ENCODE measurements around the gene CTSV. TPM values are rescaled to one million over a fixed set of nuclear protein-coding genes. Genes with fewer than 3 reads are reported as not detected.
"Not testable (repeated sequence)": the region's sequence is repeated elsewhere in the genome, so short reads cannot be mapped to it uniquely, and the experiment has no call there.

The CTSV gene
- total RNA-seq, 1 donor from 2014 or later: 0.43 TPM

DNA sequence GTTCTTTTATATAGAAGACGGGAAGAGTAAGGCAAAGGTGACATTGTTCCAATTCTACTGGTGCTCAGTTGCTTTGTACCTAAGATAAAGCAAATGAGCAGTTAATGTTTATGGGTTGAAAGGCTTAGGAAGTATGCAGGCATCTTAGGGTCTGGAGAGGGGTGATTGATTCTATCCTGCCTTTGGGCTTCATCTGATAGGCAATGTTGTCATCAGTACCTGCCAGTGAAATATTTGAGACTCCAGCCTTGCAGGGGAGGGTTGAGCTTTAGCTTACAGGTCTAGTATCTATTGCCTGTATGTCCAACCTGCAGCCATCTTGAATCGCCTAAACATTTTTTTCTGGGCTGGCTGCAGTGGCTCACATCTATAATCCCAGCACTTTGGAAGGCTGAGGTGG lies 13.8 kb upstream of the CTSV start:
- ATAC-seq: no peak
- H3K4me1 ChIP-seq: no peaks in the 10 kb centered on the region
- TF ChIP-seq, protein P1, sequence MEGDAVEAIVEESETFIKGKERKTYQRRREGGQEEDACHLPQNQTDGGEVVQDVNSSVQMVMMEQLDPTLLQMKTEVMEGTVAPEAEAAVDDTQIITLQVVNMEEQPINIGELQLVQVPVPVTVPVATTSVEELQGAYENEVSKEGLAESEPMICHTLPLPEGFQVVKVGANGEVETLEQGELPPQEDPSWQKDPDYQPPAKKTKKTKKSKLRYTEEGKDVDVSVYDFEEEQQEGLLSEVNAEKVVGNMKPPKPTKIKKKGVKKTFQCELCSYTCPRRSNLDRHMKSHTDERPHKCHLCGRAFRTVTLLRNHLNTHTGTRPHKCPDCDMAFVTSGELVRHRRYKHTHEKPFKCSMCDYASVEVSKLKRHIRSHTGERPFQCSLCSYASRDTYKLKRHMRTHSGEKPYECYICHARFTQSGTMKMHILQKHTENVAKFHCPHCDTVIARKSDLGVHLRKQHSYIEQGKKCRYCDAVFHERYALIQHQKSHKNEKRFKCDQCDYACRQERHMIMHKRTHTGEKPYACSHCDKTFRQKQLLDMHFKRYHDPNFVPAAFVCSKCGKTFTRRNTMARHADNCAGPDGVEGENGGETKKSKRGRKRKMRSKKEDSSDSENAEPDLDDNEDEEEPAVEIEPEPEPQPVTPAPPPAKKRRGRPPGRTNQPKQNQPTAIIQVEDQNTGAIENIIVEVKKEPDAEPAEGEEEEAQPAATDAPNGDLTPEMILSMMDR (IDR thresholded peaks at IDR 0.05): no peak
- intact Hi-C loops (cut with DNase I): no loop called here
- no peak overlapping the region for H3K27ac ChIP-seq
- H3K36me3 ChIP-seq: no peaks in the 10 kb centered on the region
- no peak for DNase-seq
- peaks cover 17% of the 10 kb centered on the region for H3K27me3 ChIP-seq
- H3K4me3 ChIP-seq: no peak overlapping the region
- H3K9me3 ChIP-seq: no peaks in the 10 kb centered on the region

DNA sequence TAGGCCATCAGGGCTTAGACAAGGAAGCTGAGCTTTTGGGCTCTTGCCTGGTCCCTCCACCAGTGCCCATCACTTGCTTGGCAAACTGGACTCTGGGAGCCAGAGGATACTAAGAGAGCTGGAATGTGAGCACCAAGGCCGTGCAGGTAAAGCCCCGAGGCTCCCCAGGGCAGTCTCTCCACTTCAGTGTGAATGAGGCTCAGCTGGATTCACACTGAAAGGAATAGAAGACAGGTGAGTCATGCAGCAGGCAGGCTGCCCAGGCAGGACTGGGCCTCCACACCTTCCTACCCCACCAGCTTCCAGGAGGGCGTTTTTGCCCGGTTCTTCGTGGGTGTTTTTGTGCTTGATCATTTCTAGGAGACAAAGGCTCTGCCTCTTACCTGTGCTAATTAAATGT lies 7.3 kb upstream of the CTSV start:
- Histone ChIP-seq H3K27ac (no peak overlapping the region), H3K4me3 (no peak overlapping the region), H3K36me3 (no peaks in the 10 kb centered on the region), H3K9me3 (no peaks in the 10 kb centered on the region), H3K27me3 (no peaks in the 10 kb centered on the region), H3K4me1 (no peaks in the 10 kb centered on the region)
- intact Hi-C loops (cut with DNase I): no loop called here
- ATAC-seq (peak; percentile 95), DNase-seq (peak; percentile 80)
- TF ChIP-seq, protein P1 (IDR thresholded peaks at IDR 0.05): no peak

DNA sequence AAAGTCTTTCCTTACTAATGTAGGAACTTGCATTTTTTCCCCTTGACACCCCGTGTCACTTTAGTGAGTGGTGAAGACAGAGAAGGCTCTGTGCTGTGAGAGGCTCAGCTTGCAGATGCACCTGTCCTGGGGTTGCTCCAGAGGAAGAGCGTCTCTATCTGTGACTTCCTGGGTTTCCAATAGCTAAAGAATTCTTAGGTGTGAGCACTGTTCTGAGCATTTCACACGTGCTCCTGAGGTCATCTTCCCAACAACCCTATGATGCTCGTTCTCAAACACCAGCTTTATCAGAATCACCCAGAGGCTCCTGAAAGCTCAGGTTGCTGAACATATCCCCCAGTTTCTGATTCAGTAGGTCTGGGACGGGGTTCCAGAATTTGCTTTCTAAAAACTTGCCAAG lies 6.4 kb upstream of the CTSV start:
- DNase-seq (no peak), ATAC-seq (no peak)
- Histone ChIP-seq H3K27me3 (peaks cover 4% of the 10 kb centered on the region), H3K9me3 (no peaks in the 10 kb centered on the region), H3K4me1 (no peaks in the 10 kb centered on the region), H3K36me3 (no peaks in the 10 kb centered on the region), H3K27ac (no peak overlapping the region), H3K4me3 (no peak overlapping the region)
- intact Hi-C loops (cut with DNase I): no loop called here
- TF ChIP-seq, protein P1 (IDR thresholded peaks at IDR 0.05): no peak

DNA sequence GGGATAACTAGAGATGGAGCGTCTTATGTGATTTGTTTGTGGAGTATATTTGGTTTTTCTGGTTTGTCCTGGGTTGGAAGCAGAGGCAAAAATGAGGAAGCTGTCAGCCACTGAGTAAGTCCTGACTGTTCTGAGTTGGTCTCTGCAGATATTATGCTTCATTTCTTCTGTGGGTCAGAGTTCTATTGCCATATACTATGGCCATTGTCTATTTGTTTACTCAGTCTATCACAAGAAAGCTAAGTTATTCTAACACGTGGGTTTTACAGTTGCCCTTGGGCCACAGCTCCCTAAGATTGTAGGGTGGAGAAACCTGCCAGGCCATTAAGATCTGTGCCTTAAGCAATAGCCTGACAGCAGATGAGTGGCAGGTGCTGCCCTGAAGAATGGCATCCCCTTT lies 3.0 kb upstream of the CTSV start:
- no peaks in the 10 kb centered on the region for H3K9me3 ChIP-seq
- H3K27ac ChIP-seq: no peak overlapping the region
- intact Hi-C loops (cut with DNase I): no loop called here
- no peak overlapping the region for H3K4me3 ChIP-seq
- DNase-seq: no peak
- H3K27me3 ChIP-seq: peaks cover 12% of the 10 kb centered on the region
- TF ChIP-seq, protein P1 (IDR thresholded peaks at IDR 0.05): no peak
- H3K36me3 ChIP-seq: no peaks in the 10 kb centered on the region
- peaks cover 7% of the 10 kb centered on the region for H3K4me1 ChIP-seq
- ATAC-seq: no peak

DNA sequence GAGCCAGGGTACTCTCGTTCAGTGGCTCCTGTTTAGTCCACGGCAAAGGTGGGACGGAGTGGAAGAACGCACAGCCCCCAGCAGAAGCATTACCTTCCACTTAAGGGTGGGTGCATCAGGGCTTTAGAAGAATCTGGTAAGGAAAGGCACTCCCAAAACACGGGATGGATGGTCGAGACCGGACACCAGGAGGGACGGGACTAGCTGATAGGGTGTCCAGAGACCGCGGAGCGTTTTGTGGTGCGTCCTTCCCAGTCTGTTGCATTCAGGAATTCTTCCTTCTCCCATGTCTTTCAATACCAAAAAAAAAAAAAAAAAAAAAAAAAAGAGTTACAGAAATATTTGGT lies 545 bp upstream of the CTSV start:
- Histone ChIP-seq H3K4me3 (peak overlapping the region; percentile 58), H3K27ac (no peak overlapping the region), H3K36me3 (no peaks in the 10 kb centered on the region), H3K4me1 (peaks cover 7% of the 10 kb centered on the region), H3K9me3 (no peaks in the 10 kb centered on the region), H3K27me3 (peaks cover 12% of the 10 kb centered on the region)
- ATAC-seq (peak; percentile 63), DNase-seq (no peak)
- TF ChIP-seq, protein P1 (IDR thresholded peaks at IDR 0.05): no peak
- intact Hi-C loops (cut with DNase I): no loop called here

DNA sequence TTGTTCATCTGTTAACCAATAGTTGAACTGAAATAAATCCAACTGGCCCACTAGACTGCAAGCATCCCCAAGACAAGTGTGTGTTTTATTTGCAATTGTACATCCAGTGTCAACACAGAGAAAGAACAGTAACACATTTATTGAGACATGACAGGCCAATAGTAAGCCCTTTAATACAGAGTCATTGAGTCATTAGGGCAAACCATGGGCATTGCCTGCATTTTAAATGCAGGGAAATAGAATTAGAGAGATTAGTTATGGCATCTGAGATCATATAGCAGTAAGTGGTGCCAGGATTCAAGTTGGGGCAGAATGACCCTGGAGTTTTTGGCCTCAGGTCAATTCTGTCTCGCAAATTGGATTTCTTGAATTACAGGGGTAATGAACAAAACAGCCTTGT lies 15.4 kb downstream of the CTSV start:
- H3K4me1 ChIP-seq; H3K27ac ChIP-seq; DNase-seq; H3K4me3 ChIP-seq; H3K27me3 ChIP-seq; H3K36me3 ChIP-seq; H3K9me3 ChIP-seq; intact Hi-C loops (cut with DNase I); ATAC-seq: not testable (repeated sequence)

DNA sequence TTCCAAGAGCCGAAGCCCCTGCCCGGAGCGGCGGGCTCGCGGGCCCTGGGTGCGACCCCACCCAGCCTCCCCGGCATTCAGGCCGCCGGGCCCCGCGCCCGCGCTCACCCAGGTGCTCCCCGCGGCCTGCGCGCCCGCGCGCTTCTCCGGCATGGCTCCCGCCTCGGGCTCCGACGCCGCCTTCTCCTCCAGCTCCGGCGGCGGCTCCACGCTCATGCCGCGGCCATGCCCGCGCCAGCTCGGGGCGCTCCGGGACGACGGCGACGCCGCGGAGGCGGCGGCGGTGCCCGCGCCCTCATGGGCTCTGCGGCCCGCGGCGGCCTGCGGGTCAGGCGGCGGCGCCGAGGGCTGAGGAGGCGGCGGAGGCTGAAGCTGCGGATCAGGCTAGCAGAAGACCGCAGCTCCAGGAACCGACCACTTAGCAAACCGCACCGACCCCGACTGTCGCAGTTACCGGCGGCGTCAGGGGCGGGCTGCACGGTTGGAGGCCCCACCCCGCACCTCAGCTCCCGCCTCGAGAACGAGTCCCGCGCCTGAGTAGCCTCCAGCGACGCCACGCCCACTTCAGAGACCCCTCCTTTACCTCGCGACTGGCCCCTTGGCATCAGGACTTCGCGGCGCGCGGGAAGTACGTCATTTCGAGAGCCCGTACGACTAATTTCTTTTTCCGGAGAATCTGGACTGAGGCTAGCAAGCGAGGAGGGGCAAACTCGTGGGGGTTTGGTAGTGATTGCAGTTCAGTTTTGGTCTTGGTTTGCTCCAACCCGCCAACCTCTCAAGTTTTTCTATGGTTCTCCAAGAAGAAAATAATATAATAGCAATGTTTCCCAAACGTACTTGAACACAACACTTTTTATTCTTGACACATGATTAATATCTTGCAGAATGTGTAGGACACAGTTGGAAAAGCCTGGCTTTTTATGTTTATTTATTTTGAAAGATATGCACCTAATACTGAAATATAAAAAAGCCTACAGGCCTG lies 25.5 kb downstream of the CTSV start:
- ATAC-seq (peak; percentile 98), DNase-seq (peak; percentile 87)
- intact Hi-C loops (cut with DNase I); H3K9me3 ChIP-seq; H3K27me3 ChIP-seq; H3K4me1 ChIP-seq; H3K36me3 ChIP-seq: not testable (repeated sequence)
- peak overlapping the region; percentile 85 for H3K27ac ChIP-seq
- H3K4me3 ChIP-seq: peak overlapping the region; percentile 63

DNA sequence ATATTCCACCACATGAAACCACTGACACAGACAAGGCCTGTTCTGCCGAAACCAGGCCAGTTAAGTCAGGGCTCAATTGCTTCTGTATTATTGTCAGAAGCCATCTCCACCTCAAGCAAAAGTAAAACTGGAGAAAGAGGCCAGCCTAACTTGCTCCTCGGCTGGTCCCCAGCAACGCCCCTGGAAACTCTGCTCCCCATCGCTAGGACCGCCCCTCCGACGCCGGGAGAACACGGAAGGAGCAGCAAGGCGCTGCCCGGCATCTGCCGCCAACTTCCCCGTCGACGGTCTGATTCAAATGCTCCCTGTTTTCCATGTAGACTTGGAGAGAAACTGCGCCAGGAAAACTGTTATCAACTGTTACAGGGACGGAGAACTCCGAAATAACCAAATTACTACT lies 26.3 kb downstream of the CTSV start:
- intact Hi-C loops (cut with DNase I); H3K4me1 ChIP-seq; DNase-seq; H3K9me3 ChIP-seq; H3K27me3 ChIP-seq; H3K36me3 ChIP-seq: not testable (repeated sequence)
- H3K27ac ChIP-seq: peak overlapping the region; percentile 85
- ATAC-seq: peak; percentile 86
- H3K4me3 ChIP-seq: peak overlapping the region; percentile 63

DNA sequence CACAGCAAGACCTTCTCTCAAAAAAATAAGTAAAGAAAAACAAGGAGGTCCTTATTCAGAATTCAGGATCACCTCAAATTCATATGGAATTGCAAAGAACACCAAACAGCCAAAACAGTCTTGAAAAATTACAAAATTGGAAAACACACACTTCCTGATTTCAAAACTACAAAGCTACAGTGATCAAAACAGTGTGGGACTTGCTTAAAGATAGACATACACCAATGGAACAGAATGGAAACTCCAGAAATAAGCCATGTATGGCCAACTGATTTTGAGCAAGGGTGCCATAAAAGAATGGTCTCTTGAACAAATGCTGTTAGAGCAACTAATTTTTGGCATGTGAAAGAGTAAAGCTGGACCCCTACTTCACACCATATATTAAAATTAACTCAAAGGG lies 36.7 kb downstream of the CTSV start:
- intact Hi-C loops (cut with DNase I); H3K9me3 ChIP-seq: not testable (repeated sequence)

More for the DNA sequence above, 36.7 kb downstream of the CTSV start:
- DNase-seq, H3K4me1 ChIP-seq, H3K27ac ChIP-seq, H3K4me3 ChIP-seq, H3K27me3 ChIP-seq, ATAC-seq, H3K36me3 ChIP-seq: not testable (repeated sequence)

All from upper lobe of right lung (tissue), 1 donor.